Measurements from ENCODE around the gene AGO4.

Gene AGO4

GRCh38 chr1:35809114-35810095 lies 1.6 kb downstream of the AGO4 start:
- no peak for TF ChIP-seq GATA2 (IDR thresholded peaks at IDR 0.05; ENCODE audit: low read depth, low read length)
- no peak for TF ChIP-seq GATA3 (IDR thresholded peaks at IDR 0.05; ENCODE audit: low read depth, low read length)

DNA sequence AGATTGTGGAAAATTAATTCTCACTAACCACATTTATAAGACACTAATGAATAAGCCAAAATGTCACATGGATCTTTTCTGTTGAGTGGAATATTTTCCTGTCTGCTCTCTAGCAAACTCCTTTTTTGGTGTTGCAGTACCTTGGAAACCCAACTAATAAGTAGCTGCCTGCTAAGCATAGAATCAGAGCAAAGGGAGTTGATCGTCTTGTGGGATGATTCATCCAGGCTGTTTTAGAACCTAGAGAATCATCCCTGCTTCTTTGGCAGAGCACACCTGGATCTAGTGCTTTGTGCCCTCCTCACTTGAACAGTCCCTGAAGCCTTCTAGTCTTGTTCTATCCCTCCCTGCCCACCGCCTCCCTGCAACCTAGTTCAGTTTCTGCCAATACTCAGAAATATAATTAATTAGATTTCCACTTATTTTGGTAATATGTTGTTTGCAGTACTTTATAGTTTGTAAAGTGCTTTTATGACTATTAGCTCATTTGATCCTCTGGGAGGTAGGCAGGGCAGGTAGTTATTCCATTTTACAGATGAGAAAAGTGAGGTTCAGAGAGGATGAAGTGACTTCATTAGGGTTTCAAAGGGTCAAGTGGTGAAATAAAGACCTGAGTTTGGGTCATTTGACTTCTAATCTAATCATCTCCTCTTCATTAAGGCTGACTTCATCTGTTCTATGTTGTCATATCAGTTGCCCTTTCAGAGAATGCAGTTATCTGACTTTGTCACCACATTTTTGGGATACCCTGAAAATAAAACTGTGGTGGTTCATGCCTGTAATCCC lies 2.5 kb downstream of the AGO4 start:
- TF ChIP-seq GATA2 (IDR thresholded peaks at IDR 0.05; ENCODE audit: low read depth, low read length) (no peak), GATA3 (IDR thresholded peaks at IDR 0.05; ENCODE audit: low read depth, low read length) (no peak)

- TF ChIP-seq GATA3 (IDR thresholded peaks at IDR 0.05; ENCODE audit: low read depth, low read length) (no peak), GATA2 (IDR thresholded peaks at IDR 0.05; ENCODE audit: low read depth, low read length) (no peak)
Measured at GRCh38 chr1:35825255-35825654, 17.4 kb downstream of the AGO4 start.

GRCh38 chr1:35832276-35832905 lies 24.6 kb downstream of the AGO4 start:
- no peak for TF ChIP-seq GATA3 (IDR thresholded peaks at IDR 0.05; ENCODE audit: low read depth, low read length)
- TF ChIP-seq GATA2 (IDR thresholded peaks at IDR 0.05; ENCODE audit: low read depth, low read length), result no peak

DNA sequence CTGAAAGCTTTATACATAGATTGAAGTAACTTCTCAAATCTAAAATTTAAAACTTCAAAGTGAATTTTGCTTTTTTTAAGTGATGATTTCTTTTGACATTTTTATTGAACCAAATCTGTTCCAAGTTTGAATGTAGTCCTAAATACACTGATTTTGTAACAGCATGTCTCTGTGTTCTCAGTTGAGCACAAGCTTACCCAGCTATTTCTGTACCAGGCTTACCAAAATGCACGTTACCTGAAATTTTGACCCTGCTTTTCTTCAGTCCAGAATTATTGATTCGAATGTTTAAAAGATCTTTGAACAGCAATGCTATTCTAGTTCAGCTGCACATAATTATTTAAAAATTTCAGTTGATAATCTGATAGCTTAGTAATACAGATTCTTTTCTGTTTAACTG lies 25.6 kb downstream of the AGO4 start:
- TF ChIP-seq GATA2 (IDR thresholded peaks at IDR 0.05; ENCODE audit: low read depth, low read length), result no peak
- TF ChIP-seq GATA3 (IDR thresholded peaks at IDR 0.05; ENCODE audit: low read depth, low read length), result no peak

- no peak for TF ChIP-seq GATA3 (IDR thresholded peaks at IDR 0.05; ENCODE audit: low read depth, low read length)
Measured at GRCh38 chr1:35834218-35834617, 26.4 kb downstream of the AGO4 start.

GRCh38 chr1:35835398-35835797 lies 27.6 kb downstream of the AGO4 start:
- TF ChIP-seq GATA2 (IDR thresholded peaks at IDR 0.05; ENCODE audit: low read depth, low read length), result no peak
- no peak for TF ChIP-seq GATA3 (IDR thresholded peaks at IDR 0.05; ENCODE audit: low read depth, low read length)

DNA sequence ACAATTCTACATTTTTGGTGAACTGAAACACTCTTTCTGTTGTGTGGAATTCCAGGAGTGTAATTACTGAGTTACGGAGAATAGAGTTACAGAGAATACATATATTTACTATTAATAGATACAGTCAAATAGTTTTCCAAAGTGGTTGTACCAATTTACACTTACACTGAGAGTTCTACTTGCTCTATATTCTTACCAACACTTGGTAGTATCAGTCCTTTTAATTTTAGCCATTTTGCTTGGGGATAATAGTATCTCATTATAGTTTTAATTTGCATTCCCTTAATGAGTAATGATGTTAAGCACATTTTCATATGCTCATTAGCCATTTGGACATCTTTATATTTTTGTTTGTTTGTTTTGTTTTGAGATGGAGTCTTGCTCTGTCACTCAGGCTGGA lies 28.9 kb downstream of the AGO4 start:
- TF ChIP-seq GATA2 (IDR thresholded peaks at IDR 0.05; ENCODE audit: low read depth, low read length), result no peak
- TF ChIP-seq GATA3 (IDR thresholded peaks at IDR 0.05; ENCODE audit: low read depth, low read length), result no peak

DNA sequence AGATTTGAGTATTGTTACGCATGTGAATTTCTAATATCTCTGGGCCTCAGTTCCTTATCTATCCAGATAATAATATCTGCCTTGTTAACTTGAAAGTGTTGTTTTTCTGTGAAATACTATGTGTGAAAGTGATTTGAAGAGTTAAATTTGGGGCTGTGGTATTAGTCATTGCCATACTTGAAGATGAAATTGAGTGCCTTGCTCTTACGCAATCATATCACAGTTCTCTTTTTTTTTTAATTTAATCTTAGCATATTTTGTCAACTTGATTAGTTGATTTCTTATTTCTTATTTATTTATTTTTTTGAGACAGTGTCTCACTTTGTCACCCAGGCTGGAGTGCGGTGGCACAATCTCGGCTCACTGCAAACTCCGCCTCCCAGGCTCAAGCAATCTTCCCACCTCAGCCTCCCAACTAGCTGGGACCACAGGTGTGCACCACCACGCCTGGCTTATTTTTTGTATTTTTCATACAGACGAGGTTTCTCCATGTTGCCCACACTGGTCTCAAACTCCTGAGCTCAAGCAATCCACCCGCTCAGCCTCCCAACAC lies 31.0 kb downstream of the AGO4 start:
- TF ChIP-seq GATA2 (IDR thresholded peaks at IDR 0.05; ENCODE audit: low read depth, low read length) (no peak), GATA3 (IDR thresholded peaks at IDR 0.05; ENCODE audit: low read depth, low read length) (no peak)

DNA sequence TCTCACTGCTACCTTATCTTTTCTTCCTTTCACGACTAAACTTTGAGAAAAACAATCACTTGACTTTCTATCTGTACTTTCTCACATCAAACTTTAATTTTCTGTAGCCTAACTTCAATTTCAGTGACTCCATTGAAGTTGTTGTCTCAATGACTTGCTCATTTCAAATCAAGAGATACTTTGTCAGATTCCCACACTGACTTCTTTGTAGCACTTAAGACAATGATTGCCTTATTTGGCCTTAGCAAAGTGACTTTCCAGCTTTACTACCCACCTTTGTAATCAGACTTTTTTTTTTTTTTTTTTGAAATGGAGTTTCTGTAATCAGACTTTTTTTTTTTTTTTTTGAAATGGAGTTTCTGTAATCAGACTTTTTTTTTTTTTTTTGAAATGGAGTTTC lies 37.0 kb downstream of the AGO4 start:
- no peak for TF ChIP-seq GATA2 (IDR thresholded peaks at IDR 0.05; ENCODE audit: low read depth, low read length)
- no peak for TF ChIP-seq GATA3 (IDR thresholded peaks at IDR 0.05; ENCODE audit: low read depth, low read length)

DNA sequence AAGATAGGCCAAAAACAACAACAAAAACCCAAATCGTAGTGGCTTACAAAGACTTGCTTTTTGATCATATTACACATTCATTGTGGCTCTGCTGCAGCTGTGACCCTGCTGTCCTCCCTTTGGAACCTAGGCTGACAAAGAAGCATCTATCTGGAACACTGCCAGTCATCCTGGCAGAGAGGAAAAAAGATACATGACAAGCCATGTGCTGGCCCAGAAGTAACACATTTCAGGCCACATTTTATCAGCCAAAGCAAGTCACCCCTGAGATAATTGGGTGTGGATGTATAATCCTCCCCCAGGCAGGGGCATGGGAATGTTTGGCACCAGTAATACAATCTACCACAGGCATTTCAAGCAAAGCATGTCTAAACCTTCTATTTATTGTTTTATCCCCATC lies 38.0 kb downstream of the AGO4 start:
- no peak for TF ChIP-seq GATA2 (IDR thresholded peaks at IDR 0.05; ENCODE audit: low read depth, low read length)
- TF ChIP-seq GATA3 (IDR thresholded peaks at IDR 0.05; ENCODE audit: low read depth, low read length), result no peak

GRCh38 chr1:35847935-35848565 lies 40.2 kb downstream of the AGO4 start:
- TF ChIP-seq GATA3 (IDR thresholded peaks at IDR 0.05; ENCODE audit: low read depth, low read length) (no peak), GATA2 (IDR thresholded peaks at IDR 0.05; ENCODE audit: low read depth, low read length) (no peak)

- TF ChIP-seq GATA3 (IDR thresholded peaks at IDR 0.05; ENCODE audit: low read depth, low read length) (no peak), GATA2 (IDR thresholded peaks at IDR 0.05; ENCODE audit: low read depth, low read length) (no peak)
Measured at GRCh38 chr1:35850051-35850450, 42.2 kb downstream of the AGO4 start.

- TF ChIP-seq GATA2 (IDR thresholded peaks at IDR 0.05; ENCODE audit: low read depth, low read length) (no peak), GATA3 (IDR thresholded peaks at IDR 0.05; ENCODE audit: low read depth, low read length) (no peak)
Measured at GRCh38 chr1:35850716-35851115, 42.9 kb downstream of the AGO4 start.

Data from SH-SY5Y (cell line).